HG02943 (cell line): ENCODE results near the gene CD47.

Source experiments
- ATAC-seq: cut with Tn5 transposase; IDR thresholded peaks from one replicate; pipeline ENCODE4 v1.9.1; 2021; ENCODE audit warnings: mild to moderate bottlenecking, low read depth, moderate library complexity; ENCODE audit not compliant: unreplicated experiment

CD47 gene

GRCh38 chr3:108093616-108094015, 2.8 kb upstream of the CD47 start:
- ATAC-seq = no peak

- ATAC-seq = no peak
Observed at GRCh38 chr3:108093021-108093420, 2.2 kb upstream of the CD47 start.

- ATAC-seq = no peak
Observed at GRCh38 chr3:108092501-108092900, 1.7 kb upstream of the CD47 start.

GRCh38 chr3:108091498-108092250, 843 bp upstream of the CD47 start:
- peak; percentile 27 for ATAC-seq

- ATAC-seq = peak; percentile 18
Observed at GRCh38 chr3:108090049-108090700, 656 bp downstream of the CD47 start.

- ATAC-seq = no peak
Observed at GRCh38 chr3:108089579-108089978, 1.3 kb downstream of the CD47 start.

GRCh38 chr3:108088697-108089096, 2.1 kb downstream of the CD47 start:
- no peak for ATAC-seq

- no peak for ATAC-seq
Observed at GRCh38 chr3:108088146-108088545, 2.7 kb downstream of the CD47 start.

GRCh38 chr3:108086653-108087052, 4.2 kb downstream of the CD47 start:
- ATAC-seq = no peak

- ATAC-seq = no peak
Observed at GRCh38 chr3:108085810-108086350, 5.0 kb downstream of the CD47 start.

GRCh38 chr3:108085370-108085769, 5.5 kb downstream of the CD47 start:
- ATAC-seq = no peak

GRCh38 chr3:108079877-108080276, 11.0 kb downstream of the CD47 start:
- no peak for ATAC-seq

- ATAC-seq = no peak
Observed at GRCh38 chr3:108079043-108079442, 11.8 kb downstream of the CD47 start.

GRCh38 chr3:108076564-108076963, 14.3 kb downstream of the CD47 start:
- no peak for ATAC-seq

GRCh38 chr3:108073764-108074431, 16.9 kb downstream of the CD47 start:
- no peak for ATAC-seq

- ATAC-seq = no peak
Observed at GRCh38 chr3:108071368-108071767, 19.5 kb downstream of the CD47 start.

- ATAC-seq = no peak
Observed at GRCh38 chr3:108070356-108070755, 20.5 kb downstream of the CD47 start.

- no peak for ATAC-seq
Observed at GRCh38 chr3:108067768-108068167, 23.1 kb downstream of the CD47 start.

- no peak for ATAC-seq
Observed at GRCh38 chr3:108065096-108065495, 25.7 kb downstream of the CD47 start.

- ATAC-seq = no peak
Observed at GRCh38 chr3:108064293-108064887, 26.4 kb downstream of the CD47 start.

GRCh38 chr3:108062051-108062450, 28.8 kb downstream of the CD47 start:
- no peak for ATAC-seq
